RPMI7951 (cell line): ENCODE results near the gene EFCAB6. TPM values are rescaled to one million over a fixed set of nuclear protein-coding genes. Genes with fewer than 3 reads are reported as not detected.

Source experiments
- DNase-seq: peaks from one replicate; pipeline ENCODE4 v3.0.0-alpha.2; 2012; ENCODE audit warnings: low read depth
- total RNA-seq: library from RNA; depleted of rRNA; stranded (reverse); fragments of >200 nt; shearing (Covaris generic); gene quantifications from 2 replicates; pipeline ENCODE4 v1.2.3, GENCODE V29; 2014

EFCAB6 gene
- total RNA-seq, 1 experiment from 2014 or later: 0.48 TPM

- no peak for DNase-seq
These were observed 7.4 kb upstream of the EFCAB6 start for GRCh38 chr22:43819421-43819921.

- no peak for DNase-seq
These were observed 6.9 kb upstream of the EFCAB6 start for GRCh38 chr22:43818981-43819380.

GRCh38 chr22:43817402-43817801 is 5.3 kb upstream of the EFCAB6 start:
- no peak for DNase-seq

- no peak for DNase-seq
These were observed 2.2 kb upstream of the EFCAB6 start for GRCh38 chr22:43814264-43814663.

- no peak for DNase-seq
These were observed 785 bp upstream of the EFCAB6 start for GRCh38 chr22:43812890-43813289.

- DNase-seq: no peak
These were observed 342 bp downstream of the EFCAB6 start for GRCh38 chr22:43811777-43812148.

- DNase-seq: no peak
These were observed 9.1 kb downstream of the EFCAB6 start for GRCh38 chr22:43802897-43803495.

- no peak for DNase-seq
These were observed 11.1 kb downstream of the EFCAB6 start for GRCh38 chr22:43800970-43801369.

GRCh38 chr22:43798492-43798891 is 13.6 kb downstream of the EFCAB6 start:
- no peak for DNase-seq

- DNase-seq: peak; percentile 30
These were observed 15.5 kb downstream of the EFCAB6 start for GRCh38 chr22:43796567-43796966.

- DNase-seq: no peak
These were observed 16.8 kb downstream of the EFCAB6 start for GRCh38 chr22:43795320-43795719.

- DNase-seq: no peak
These were observed 19.2 kb downstream of the EFCAB6 start for GRCh38 chr22:43792905-43793304.

- peak; percentile 93 for DNase-seq
These were observed 22.7 kb downstream of the EFCAB6 start for GRCh38 chr22:43789452-43789851.

- no peak for DNase-seq
These were observed 28.3 kb downstream of the EFCAB6 start for GRCh38 chr22:43783777-43784176.

- no peak for DNase-seq
These were observed 29.7 kb downstream of the EFCAB6 start for GRCh38 chr22:43782448-43782847.

- peak; percentile 91 for DNase-seq
These were observed 34.8 kb downstream of the EFCAB6 start for GRCh38 chr22:43777286-43777685.

GRCh38 chr22:43776081-43776670 is 35.9 kb downstream of the EFCAB6 start:
- no peak for DNase-seq

- DNase-seq: no peak
These were observed 37.7 kb downstream of the EFCAB6 start for GRCh38 chr22:43774318-43774915.

- DNase-seq: no peak
These were observed 39.3 kb downstream of the EFCAB6 start for GRCh38 chr22:43772831-43773230.

- no peak for DNase-seq
These were observed 56.7 kb downstream of the EFCAB6 start for GRCh38 chr22:43755452-43755851.

GRCh38 chr22:43755011-43755410 is 57.1 kb downstream of the EFCAB6 start:
- no peak for DNase-seq

GRCh38 chr22:43754176-43754575 is 57.9 kb downstream of the EFCAB6 start:
- no peak for DNase-seq

GRCh38 chr22:43753688-43754087 is 58.4 kb downstream of the EFCAB6 start:
- no peak for DNase-seq
